Stimulated activated CD8-positive, alpha-beta memory T cell treated with anti-CD3 and anti-CD28 coated beads, Interleukin-4, amount 100 ng/mL, for 4 hours (primary cell): ENCODE measurements around the gene CASQ2.
"Not testable (repeated sequence)": the region's sequence is repeated elsewhere in the genome, so short reads cannot be mapped to it uniquely, and the experiment has no call there.

Experiments
- DNase-seq, 2 donors: peaks; one replicate each; pipeline ENCODE4 v3.0.0-alpha.2; 2020; ENCODE audit warnings: low read depth in 2 of 2, low spot score in 1 of 2

Gene CASQ2

DNA sequence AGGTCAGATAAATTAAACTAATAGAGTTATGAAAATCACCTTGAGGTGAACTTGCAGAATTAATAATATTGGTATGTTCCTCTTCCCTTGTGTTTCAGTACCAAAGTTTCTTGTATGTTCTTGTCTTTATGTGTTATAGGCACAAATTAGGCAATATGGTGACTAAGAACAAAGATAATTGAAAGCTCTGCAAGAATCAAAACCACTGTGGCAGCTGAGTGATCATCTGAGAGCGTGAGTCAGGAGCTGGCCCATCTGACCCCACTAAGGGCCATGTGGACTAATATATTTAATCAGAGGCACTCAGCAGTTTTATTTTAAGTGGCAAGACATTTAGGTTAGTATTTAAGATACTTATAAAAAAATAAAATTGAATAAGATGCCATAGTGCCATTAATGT lies 12.8 kb upstream of the CASQ2 start:
- no peak for DNase-seq

GRCh38 chr1:115780655-115781054 lies 12.1 kb upstream of the CASQ2 start:
- DNase-seq: not testable (repeated sequence)

GRCh38 chr1:115779075-115779474 lies 10.6 kb upstream of the CASQ2 start:
- DNase-seq: not testable (repeated sequence)

GRCh38 chr1:115771847-115772457 lies 3.4 kb upstream of the CASQ2 start:
- no peak for DNase-seq

DNA sequence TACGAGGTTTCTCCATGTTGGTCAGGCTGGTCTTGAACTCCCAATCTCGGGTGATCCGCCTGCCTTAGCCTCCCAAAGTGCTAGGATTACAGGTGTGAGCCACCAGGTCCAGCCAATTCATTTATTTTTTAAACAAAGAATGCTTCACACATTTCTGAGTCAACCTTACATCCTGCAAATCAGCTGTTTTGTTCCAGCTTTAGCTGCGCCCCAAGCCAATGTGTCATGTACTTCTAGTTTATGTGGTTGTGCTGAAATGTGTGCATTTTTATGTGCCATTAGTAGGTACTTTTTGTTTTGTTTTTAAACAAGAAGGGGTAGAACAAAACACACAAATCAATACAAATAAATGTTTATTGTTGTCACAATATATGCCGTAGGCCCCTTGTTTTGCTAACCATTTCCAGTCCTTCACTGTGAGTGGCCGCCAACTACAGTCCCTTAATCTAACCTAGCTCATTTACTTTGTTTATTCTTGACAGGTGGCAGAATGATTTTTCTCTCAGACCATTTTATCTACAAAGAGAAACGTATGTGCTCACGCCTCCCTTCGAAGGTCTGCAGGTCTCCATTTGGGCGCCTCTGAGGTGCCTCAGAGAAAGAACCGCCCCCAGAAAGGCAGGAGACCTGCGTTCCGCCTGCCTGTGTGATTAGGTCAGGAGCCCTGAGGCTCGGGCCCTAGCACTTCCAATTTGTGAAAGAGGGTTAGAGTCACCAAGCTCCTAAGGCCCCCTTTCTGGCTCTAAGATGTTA lies 2.8 kb upstream of the CASQ2 start:
- no peak for DNase-seq

DNA sequence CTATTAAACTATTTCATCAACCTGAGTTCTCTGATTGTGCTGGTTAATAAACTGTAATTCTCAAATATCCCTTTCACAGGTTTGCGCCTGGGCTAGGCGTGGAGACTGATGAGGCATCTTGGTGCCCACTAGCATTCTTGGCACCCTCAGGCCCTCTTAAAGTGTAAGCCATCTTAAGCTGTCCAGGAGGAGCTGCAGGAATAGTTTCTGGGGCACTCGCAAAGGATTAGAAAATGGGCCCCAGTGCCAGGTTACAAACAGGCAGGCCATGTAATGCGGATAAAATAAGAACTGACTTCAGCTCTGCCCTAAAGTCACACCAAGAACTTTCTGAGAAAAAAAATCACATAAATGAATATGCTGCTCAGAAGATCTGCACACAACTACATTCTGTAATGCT lies 1.1 kb downstream of the CASQ2 start:
- no peak for DNase-seq

- no peak for DNase-seq
These were observed 3.4 kb downstream of the CASQ2 start for GRCh38 chr1:115765091-115765490.

GRCh38 chr1:115764541-115764940 lies 4.0 kb downstream of the CASQ2 start:
- no peak for DNase-seq

DNA sequence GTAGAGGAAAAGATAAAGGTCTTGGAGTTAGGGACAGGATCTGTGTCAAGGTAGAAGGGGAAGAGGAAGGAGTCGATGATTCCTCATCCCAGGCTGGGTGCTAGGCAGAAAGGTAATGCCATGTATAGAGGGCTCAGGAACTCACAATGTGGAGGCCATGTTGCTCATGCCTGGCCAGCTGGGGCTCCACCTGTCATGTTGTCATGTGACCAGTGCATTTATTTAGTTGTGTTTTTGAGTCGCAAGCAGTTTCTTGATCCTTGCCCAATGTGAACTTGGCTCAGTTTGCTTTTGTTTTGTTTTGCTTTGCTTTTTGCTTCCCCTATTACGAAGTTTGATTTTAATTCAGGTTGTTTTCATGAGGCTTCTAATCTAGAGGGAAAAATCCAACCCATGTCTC lies 5.7 kb downstream of the CASQ2 start:
- no peak for DNase-seq

DNA sequence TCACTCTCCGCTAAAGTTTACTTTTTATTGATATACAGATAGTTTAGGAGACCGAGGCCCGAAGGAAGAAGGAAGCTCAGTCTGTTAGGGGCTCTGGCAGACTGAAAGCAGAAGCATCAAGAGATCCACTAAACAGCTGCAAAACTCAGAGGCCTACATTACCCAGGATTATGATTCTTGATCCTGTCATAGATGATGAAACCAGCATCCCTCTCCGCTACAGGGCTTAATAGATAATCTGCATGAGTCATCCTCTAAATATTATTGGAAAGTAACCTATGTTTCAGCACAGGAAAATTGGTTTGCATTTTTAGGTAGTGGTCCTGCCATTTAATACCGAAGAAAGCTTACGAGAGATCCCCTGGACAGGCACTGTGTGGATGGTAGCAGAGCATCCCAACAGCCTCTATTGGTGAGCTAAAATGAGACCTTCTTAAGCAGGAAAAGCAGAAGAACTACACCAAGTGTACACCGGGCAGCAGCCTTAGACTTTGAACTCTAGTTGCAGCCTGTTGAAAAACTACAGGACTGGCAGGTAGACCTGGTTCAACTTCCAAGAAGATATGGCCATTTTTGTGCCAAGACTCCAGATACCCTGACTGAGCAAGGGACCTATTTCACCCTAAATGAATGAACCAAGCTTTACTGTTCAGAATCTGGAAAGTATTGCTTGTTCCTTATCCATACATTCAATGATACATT lies 6.8 kb downstream of the CASQ2 start:
- no peak for DNase-seq

DNA sequence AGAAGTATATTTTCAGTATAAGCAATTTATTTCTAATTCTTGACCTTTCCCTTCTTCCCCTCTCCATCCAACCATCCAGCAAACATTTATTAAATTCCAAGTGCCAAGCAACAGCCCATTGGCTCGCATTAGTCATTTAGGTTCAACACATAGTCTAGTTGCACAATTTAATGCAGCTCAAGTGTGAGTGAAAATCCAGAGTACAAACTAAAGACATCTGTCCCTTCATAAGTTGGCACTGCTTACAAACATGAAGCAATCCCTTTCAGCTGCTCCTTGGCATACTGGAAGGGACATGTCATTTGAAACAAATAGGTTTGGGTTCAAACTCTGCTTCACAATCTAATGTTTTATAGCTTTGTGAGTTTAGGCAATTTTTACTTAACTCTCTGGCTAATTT lies 10.7 kb downstream of the CASQ2 start:
- DNase-seq: no peak

GRCh38 chr1:115757326-115757725 lies 11.2 kb downstream of the CASQ2 start:
- no peak for DNase-seq

GRCh38 chr1:115755456-115756370 lies 12.8 kb downstream of the CASQ2 start:
- DNase-seq: no peak

DNA sequence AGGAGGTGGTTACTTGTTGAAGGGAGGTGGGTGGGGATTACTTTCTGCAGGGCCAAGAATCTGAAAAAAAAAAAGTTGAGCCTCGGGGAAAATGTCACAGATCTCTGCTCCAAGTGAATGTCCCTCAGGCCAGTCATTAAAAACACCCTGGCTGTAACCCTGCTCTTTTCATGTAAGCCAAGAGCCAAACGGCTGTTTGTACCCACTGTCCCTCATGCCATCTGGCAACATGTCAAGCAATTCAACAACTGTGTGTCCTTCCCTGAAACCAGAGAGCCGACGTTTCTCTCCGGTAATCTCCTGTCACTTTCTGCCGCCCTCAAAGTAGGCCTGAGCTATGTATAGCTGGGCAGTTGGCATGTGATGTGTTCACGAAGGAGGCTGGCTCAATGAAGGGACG lies 14.7 kb downstream of the CASQ2 start:
- DNase-seq: no peak

GRCh38 chr1:115753361-115753760 lies 15.2 kb downstream of the CASQ2 start:
- DNase-seq: no peak

DNA sequence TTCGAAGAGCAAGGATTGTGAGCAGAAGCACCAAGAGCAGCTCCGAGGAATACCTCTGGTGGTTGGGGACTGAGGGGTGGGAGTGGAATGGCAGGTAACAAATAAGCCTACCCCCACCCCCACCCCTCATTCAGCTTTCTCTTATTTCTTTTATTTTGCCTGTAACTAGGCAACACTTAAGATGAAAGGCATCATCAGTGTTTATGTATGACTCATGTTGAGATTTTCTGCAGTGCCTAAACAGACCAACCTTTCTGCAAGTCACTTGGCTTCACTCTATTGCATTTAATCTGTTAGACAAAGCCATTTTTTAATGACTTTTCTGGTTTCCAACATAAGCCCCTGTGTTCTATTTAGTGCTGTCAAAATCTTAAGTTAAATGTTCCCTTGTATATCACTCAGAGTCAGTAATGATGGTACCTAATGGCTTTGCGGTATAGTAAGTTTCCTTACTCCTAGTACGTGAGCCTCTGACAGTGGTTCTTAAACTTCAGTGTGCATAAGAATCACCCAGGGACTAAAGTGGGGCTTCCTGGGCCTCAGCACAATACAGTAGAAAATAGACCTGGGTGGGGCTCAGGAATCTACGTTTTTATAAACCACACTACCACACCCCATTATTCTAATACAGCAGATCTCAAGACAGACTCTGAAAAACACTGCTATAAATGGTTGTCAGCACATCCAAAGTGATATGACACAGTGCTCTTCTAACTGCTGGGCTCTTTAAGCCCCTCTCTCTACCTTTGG lies 19.9 kb downstream of the CASQ2 start:
- DNase-seq: no peak

DNA sequence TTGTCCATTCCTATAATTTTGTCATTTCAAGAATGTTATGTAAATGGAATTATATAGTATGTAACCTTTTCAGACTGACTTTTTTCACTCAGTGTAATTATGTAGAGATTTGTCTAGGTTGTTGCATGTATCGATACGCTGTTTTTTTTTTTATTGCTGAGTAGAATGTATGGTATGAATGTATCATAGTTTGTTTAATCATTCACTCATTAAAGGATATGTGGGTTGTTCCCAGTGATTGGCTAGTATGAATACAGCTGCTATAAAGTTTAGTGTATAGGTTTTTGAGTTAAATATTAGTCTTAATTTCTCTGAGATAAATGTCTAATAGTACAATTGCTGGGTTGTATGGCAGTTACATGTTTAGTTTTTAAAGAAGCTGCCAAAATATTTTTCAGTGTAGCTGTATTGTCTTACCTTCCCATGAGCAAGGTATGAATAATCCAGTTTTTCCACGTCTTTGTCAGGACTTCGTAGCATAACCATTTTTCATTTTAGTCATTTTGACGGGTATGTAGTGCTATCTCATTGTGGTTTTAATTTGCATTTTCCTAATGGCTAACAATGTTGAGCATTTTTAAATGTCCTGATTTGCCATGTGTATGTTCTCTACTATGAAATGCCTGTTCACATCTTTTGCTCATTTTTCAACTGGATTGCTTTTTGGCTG lies 22.4 kb downstream of the CASQ2 start:
- no peak for DNase-seq

DNA sequence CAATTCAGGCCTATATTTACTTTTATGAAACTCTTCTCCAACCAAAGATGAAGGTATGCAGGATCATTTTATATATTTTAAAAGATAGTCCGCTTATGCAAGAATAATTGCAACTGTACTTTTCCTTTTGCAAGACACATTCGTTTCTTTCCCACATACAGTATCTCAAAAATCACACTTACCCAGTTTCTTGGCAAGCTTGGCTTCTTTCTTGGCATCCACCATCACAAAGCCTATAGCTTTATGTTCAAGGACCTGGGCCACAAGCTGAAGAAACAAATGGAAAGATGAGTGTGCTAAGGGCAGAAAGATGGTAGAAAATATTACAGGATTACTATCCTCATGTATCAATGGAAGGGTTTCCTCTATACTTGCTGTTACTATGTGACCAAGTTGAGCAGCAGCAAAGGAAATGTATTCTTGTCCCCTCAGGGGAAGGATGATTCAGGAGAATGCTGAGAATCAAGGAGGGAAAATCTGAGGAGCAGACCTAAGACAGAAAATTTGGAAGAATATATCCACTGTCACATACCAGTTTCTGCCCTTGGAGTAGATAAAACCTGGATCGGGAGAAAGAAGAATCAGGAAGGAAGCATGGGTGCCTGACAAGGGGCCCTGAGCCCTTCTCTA lies 23.8 kb downstream of the CASQ2 start:
- no peak for DNase-seq

GRCh38 chr1:115740811-115741210 lies 27.7 kb downstream of the CASQ2 start:
- DNase-seq: no peak

- DNase-seq: no peak
These were observed 36.2 kb downstream of the CASQ2 start for GRCh38 chr1:115732316-115732715.
